GM12892 (cell line): Measurements from ENCODE around the gene SPDYC.

ENCODE experiments used
- POLR2A ChIP-seq: IDR thresholded peaks from 2 replicates; pipeline ENCODE4 v1.6.1; 2011; ENCODE audit warnings: low read depth, low read length, control low read depth
- POLR2AphosphoS5 ChIP-seq: IDR thresholded peaks from 2 replicates; pipeline ENCODE4 v1.6.1; 2011; ENCODE audit warnings: low read depth, low read length, control low read depth

DNA sequence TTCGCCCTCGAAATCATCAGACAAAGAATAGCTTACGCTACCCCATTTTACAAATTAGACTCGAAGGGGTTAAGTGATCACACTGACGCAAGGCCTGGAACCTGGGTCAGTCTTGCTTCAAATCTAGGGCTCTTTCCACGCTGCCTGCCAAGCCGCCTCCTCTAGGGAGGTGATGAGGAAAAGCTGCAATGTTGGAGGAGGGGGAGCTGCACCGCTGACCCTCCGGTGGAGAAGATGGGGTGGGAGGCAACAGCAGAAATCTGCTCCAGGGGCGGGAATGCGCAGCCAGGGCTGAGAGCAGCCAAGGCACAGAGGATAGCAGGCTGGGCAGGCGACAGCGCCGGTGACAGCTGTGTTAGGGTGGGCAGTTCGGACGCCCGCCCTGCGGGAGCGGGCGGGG is 36.3 kb upstream of the SPDYC start:
- no peak for TF ChIP-seq POLR2AphosphoS5
- no peak for TF ChIP-seq POLR2A
